DMS114 treated with DMSO at 0.1 percent for 48 hours (cell line): ENCODE results near the gene CEP104.

Experiments used
- DNase-seq: peaks from one replicate; lab custom pipeline; 2025; ENCODE audit not compliant: unreplicated experiment; lab: John Stamatoyannopoulos, UW

The CEP104 gene

GRCh38 chr1:3869751-3870301, 12.8 kb upstream of the CEP104 start:
- DNase-seq, result no peak

DNA sequence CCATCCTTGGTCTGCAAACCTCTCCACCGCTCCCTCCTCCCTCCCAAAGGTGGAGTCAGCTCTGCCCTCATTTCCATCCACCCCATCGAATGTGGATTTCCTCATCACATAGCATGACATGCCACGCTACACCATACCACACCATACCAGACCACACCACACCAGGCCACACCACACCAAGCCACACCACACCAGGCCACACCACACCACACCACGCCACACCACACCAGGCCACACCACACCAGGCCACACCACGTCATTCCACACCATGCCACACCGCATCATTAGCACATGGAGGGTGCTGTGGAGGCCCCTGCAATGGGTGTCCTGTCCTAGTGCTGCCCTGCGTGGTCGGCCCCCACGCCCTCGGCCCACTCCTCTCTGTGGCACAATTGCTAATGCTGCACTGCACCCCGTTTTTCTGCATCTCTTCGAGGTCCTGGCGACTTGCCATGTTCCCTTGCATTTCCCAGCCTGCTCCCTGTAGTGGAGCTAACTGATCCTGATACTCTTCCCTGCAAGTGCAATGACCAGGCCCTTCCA, 11.5 kb upstream of the CEP104 start:
- DNase-seq, result no peak

- DNase-seq, result no peak
Observed at GRCh38 chr1:3865606-3866160, 8.7 kb upstream of the CEP104 start.

- DNase-seq, result no peak
Observed at GRCh38 chr1:3864884-3865283, 7.9 kb upstream of the CEP104 start.

DNA sequence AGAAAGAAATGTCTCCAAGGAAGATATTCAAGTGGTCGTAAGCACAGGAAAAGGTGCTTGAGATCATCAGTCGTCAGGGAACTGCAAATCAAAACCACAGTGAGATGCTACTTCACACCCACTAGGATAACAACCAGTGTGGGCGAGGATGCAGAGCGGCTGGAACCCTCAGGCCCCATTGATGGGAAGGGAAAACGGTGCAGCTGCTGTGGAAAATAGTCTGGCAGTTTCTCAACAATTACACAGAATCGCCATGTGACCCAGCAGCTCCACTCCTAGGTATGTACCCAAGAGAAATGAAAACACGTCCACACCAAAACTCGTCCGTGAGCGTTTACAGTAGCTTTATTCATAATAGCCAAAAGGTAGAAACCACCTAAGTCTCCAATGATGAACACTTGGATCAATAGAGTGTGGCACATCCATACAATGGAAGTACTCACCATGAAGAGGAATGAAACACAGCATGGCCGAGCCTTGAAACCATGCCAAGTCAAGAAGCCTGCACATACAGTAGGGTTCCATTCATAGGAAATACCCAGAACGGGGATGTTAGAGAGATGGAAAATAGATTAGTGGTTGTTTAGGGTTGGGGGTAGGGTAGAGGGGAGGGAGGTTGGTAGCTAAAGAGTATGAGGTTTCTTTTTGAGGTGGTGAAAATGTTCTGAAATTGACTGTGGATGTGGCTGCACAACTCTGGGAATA, 6.4 kb upstream of the CEP104 start:
- DNase-seq, result no peak

DNA sequence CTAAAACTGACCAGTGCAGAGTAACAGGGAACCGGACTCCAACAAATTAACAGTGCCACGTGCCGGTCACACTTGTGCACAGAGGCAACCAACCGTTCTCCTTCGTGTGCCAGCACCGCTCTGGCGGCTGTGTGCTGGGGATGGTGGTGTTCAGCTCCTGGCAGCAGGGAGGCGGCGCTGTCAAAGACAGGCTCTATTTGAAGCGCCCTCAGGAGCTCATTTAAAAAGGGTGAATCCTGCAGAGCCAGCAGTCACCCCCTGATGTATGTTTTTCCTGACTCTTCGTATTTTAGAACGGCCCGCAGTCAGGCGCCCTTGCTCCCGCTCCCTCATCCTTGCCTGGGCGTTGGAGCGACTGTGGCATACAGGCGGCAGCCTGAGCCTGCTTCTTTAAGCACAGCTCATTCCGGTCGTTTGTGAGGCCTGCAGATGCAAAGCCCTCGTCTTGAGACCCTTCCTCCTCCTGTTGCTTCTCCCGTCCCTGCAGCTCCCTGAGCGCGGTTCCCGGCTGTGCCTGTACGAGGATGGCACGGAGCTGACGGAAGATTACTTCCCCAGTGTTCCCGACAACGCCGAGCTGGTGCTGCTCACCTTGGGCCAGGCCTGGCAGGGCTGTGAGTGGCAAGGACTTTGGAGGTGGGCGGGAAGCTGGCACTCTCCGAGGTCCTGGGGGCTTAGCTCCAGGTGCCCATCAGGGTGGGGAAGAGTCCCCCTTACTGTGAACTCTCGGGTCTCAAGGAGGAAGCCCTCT, 1.4 kb upstream of the CEP104 start:
- no peak for DNase-seq

DNA sequence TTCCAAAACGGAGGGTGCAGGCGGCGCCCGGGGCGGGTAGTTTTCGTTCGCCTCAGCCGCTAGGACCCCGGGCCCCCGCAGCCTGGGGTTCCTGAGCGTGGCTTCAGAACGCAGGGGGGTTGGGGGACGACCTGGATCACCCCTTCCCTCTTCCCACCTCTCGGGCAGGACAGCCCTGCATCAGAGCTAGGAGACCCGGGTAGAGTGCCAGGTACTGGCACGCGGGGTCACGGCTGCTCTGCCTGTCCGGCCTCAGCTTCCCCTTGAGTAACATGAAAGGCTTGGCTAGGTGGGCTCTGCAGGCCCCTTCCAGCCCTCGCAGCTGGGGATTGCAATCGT, 749 bp upstream of the CEP104 start:
- DNase-seq, result no peak

- no peak for DNase-seq
Observed at GRCh38 chr1:3852711-3853485, 4.1 kb downstream of the CEP104 start.

DNA sequence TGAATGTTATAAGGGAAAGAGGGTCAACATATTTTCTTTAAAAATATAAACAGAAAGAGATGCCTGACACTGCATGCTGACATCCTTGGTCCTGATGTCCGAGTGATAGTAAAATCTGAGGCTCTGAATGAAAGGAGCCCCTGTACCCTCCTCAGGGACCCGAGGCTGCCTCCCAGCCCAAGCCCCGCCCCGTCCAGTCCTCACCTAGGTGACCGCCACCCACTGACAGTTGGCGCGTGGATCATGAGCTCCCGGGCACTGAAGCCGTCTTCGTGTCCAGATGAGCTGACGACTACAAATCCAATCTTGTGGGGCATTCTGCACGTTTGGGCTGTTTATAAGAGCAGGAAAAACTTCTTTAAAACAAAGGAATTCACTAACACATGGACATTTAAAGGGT, 4.9 kb downstream of the CEP104 start:
- DNase-seq, result no peak

GRCh38 chr1:3851292-3851691, 5.7 kb downstream of the CEP104 start:
- DNase-seq, result no peak

- no peak for DNase-seq
Observed at GRCh38 chr1:3850857-3851256, 6.2 kb downstream of the CEP104 start.

GRCh38 chr1:3847081-3847480, 9.9 kb downstream of the CEP104 start:
- DNase-seq, result no peak

DNA sequence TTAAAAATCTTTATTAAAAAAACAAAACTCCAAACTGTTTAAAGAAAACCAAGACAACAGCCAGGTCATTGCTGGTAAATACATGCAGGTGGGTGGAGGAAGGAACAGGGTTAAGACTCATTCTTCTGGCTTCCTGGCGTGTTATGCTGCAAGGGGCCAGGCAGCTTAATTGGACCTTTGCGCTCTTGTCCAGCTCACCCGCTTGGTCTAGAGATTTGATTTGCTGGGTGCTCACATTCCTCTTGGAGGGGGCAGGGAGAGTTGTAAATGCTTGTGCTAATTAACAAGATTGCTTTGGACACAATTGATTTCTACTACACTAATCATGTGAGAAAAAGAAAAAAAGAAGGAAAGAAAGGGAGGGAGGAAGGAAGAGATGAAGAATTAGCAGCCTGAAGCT, 10.5 kb downstream of the CEP104 start:
- no peak for DNase-seq

DNA sequence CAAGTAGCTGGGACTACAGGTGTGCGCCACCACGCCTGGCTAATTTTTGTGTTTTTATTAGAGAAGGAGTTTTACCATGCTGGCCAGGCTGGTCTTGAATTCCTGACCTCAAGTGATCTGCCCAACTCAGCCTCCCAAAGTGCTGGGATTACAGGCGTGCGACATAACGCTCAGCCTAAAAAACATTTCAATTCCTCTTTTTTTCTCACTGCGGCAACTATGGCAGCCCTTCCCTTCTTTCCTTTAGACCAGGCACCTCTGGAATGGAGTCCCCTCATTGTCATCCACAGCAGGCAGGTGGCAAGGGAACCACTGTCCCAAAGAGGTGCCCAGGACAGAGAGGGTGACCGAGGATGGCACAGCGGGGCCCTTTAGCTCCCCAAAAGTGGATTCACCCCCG, 14.1 kb downstream of the CEP104 start:
- DNase-seq, result no peak

GRCh38 chr1:3841491-3841890, 15.5 kb downstream of the CEP104 start:
- no peak for DNase-seq

DNA sequence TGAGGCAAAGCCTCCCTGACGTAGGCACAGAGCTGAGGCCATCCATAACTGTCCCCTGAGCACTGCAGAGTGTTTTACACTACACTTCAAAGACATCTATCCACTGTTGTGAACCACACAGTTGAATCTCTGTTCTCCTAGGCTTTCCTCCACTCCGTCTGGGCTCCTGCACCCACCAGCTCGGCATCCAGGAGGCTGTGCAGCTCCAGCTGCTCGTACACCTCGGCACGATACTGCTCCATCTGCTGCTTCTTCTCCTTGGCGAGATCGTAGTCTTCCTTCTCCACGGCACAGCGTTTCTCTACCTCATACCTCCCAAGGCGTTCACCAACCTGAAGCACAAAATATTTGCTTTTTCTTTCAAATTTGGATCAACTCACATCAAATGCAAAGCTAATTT, 18.2 kb downstream of the CEP104 start:
- no peak for DNase-seq

GRCh38 chr1:3837685-3838084, 19.3 kb downstream of the CEP104 start:
- no peak for DNase-seq

DNA sequence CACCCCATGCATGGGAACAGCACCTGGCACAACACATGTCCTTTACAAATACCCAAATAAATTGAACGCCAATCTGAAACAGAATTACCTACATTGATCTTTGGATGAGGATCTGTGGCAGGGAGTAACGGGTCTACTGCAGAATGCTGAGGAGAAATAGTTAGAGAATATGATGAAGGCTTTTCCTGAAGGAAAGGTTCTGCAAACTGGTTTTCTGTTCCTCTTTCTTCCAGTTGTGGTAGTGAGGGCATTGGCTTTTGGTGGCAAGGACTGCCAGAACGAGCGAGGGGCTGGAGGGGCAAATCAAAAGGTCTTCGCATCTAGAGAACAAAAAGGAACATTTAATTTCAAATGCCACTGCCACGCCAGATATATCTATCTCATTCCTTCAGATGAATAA, 19.8 kb downstream of the CEP104 start:
- no peak for DNase-seq

DNA sequence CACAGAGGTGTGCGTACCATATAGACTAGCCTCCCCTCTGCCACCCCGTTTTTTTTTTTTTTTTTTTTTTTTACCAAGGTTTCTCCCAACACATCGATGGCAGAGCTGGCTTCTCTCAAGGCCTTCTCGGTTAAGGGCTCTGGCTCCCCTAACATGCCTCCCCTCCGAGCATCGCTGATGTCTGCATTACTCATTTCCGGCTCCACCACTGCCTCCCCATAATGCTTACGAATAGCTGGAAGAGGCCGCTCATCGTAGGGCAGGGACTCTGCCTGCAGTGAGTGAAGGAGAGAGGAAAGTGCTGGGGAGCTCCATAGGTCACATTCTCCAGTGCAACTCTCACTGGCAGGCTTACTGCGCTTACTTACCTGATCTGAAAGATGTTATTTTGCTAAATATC, 20.6 kb downstream of the CEP104 start:
- no peak for DNase-seq

- DNase-seq, result no peak
Observed at GRCh38 chr1:3834701-3835100, 22.3 kb downstream of the CEP104 start.

DNA sequence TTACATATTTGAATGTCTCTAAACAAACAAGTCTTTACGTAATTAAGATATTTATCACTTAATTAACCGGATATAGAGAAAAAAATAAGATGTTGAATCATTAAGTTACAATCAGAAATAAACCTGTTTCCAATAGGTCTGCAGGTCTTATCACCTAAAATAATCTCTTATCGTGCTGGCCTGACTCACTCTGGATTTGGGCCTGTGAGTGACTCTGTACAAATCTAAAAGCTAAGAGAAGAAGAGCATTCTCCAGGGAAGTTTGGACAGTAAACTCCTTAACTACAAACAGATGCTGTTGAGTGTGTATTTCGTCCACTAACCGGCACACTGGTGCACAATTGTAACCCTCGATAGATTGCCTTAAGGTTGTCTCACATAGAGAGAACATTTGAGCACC, 25.3 kb downstream of the CEP104 start:
- no peak for DNase-seq
